GM23338 (cell line): ENCODE results near the gene NSL1. TPM values are rescaled to one million over a fixed set of nuclear protein-coding genes. Genes with fewer than 3 reads are reported as not detected.

Experiments
- ATAC-seq: fragments of 200-7000 bp; cut with Tn5 transposase; 3 replicates; pipeline ENCODE4 v1.9.1; 2020
- DNase-seq: peaks from one replicate; pipeline ENCODE4 v3.0.0-alpha.2; 2015; ENCODE audit warnings: low spot score
- H2AFZ ChIP-seq: fragments of 200-600 bp; sonication (generic); 2 replicates; pipeline ENCODE4 v1.8.0; 2016; ENCODE audit warnings: antibody characterized with exemption, mild to moderate bottlenecking, moderate library complexity
- H3F3A ChIP-seq: fragments of 200-600 bp; sonication (generic); replicated peaks from 2 replicates; pipeline ENCODE4 v1.8.0; 2017; ENCODE audit warnings: antibody characterized with exemption, mixed run types, low read depth
- H3K27ac ChIP-seq: fragments of 200-600 bp; sonication (generic); 2 replicates; pipeline ENCODE4 v1.6.1; 2016; ENCODE audit warnings: low read depth
- H3K27me3 ChIP-seq: fragments of 200-600 bp; sonication (generic); 2 replicates; pipeline ENCODE4 v1.8.0; 2016; ENCODE audit warnings: mild to moderate bottlenecking, mixed run types, moderate library complexity; ENCODE audit not compliant: insufficient read depth
- H3K36me3 ChIP-seq: fragments of 200-600 bp; sonication (generic); 2 replicates; pipeline ENCODE4 v1.8.0; 2016; ENCODE audit warnings: mild to moderate bottlenecking; ENCODE audit not compliant: insufficient read depth
- H3K4me1 ChIP-seq: fragments of 200-600 bp; sonication (generic); 2 replicates; pipeline ENCODE4 v1.8.0; 2016; ENCODE audit warnings: mild to moderate bottlenecking, moderate library complexity; ENCODE audit not compliant: insufficient read depth
- H3K4me2 ChIP-seq: fragments of 200-600 bp; sonication (generic); 2 replicates; pipeline ENCODE4 v1.7.1; 2017; ENCODE audit warnings: mixed run types
- H3K4me3 ChIP-seq: fragments of 200-600 bp; sonication (generic); 2 replicates; pipeline ENCODE4 v1.6.1; 2016; ENCODE audit warnings: mixed run types
- H3K79me2 ChIP-seq: fragments of 200-600 bp; sonication (generic); replicated peaks from 2 replicates; pipeline ENCODE4 v1.8.0; 2017; ENCODE audit warnings: mild to moderate bottlenecking; ENCODE audit not compliant: insufficient read depth
- H3K9me2 ChIP-seq: fragments of 200-600 bp; sonication (generic); 2 replicates; pipeline ENCODE4 v1.8.0; 2017; ENCODE audit not compliant: insufficient read depth
- H4K20me1 ChIP-seq: fragments of 200-600 bp; sonication (generic); replicated peaks from 2 replicates; pipeline ENCODE4 v1.8.0; 2017; ENCODE audit warnings: mild to moderate bottlenecking; ENCODE audit not compliant: insufficient read depth
- H3K27ac Mint-ChIP-seq: 2 replicates; pipeline ENCODE4 v1.8.0; 2020; ENCODE audit warnings: inconsistent platforms, mild to moderate bottlenecking, moderate library complexity, mixed read lengths
- H3K27me3 Mint-ChIP-seq: 3 replicates; pipeline ENCODE4 v1.8.0; 2022; ENCODE audit warnings: low read depth, mild to moderate bottlenecking, moderate library complexity, mixed read lengths, inconsistent platforms; ENCODE audit not compliant: insufficient read depth, poor library complexity
- H3K36me3 Mint-ChIP-seq: 3 replicates; pipeline ENCODE4 v1.8.0; 2021; ENCODE audit warnings: low read depth, mild to moderate bottlenecking, inconsistent platforms, moderate library complexity, mixed read lengths
- H3K4me1 Mint-ChIP-seq: 3 replicates; pipeline ENCODE4 v1.8.0; 2020; ENCODE audit warnings: mild to moderate bottlenecking, inconsistent platforms, mixed read lengths
- H3K4me3 Mint-ChIP-seq: 3 replicates; pipeline ENCODE4 v1.8.0; 2021; ENCODE audit warnings: moderate library complexity, mild to moderate bottlenecking, inconsistent platforms, mixed read lengths
- H3K9me3 Mint-ChIP-seq: 3 replicates; pipeline ENCODE4 v1.8.0; 2020; ENCODE audit warnings: moderate library complexity, mild to moderate bottlenecking, inconsistent platforms, mixed read lengths
- EZH2 ChIP-seq: fragments of 200-600 bp; sonication (generic); IDR thresholded peaks from one replicate; pipeline ENCODE4 v1.8.0; 2017; ENCODE audit warnings: antibody characterized with exemption, mild to moderate bottlenecking, low read depth; ENCODE audit not compliant: unreplicated experiment
- NANOG ChIP-seq: IDR thresholded peaks from 2 replicates; pipeline ENCODE4 v1.6.1; 2016; ENCODE audit warnings: antibody characterized with exemption, borderline replicate concordance
- STAT1 ChIP-seq: IDR thresholded peaks from one replicate; pipeline ENCODE4 v1.6.1; 2016; ENCODE audit warnings: antibody characterized with exemption; ENCODE audit not compliant: unreplicated experiment
- ZNF114 ChIP-seq: fragments of 250-450 bp; sonication (Bioruptor Pico); IDR thresholded peaks from 2 replicates; pipeline ENCODE4 v1.5.0; 2020; ENCODE audit warnings: mild to moderate bottlenecking, moderate library complexity
- ZNF331 ChIP-seq: fragments of 250-450 bp; sonication (Bioruptor Pico); IDR thresholded peaks from 2 replicates; pipeline ENCODE4 v1.5.0; 2020; ENCODE audit warnings: low read depth, mild to moderate bottlenecking, moderate library complexity
- polyA plus RNA-seq: library from polyadenylated mRNA; unstranded; fragments of >200 nt; fragmentation: Nextera tagmentation; extraction: Ambion mirVana; gene quantifications from 2 replicates; pipeline ENCODE4 v1.2.1, GENCODE V29; 2016
- total RNA-seq: library from RNA; depleted of rRNA; stranded (reverse); fragments of >200 nt; shearing (Covaris generic); gene quantifications from 2 replicates; pipeline ENCODE4 v1.2.3, GENCODE V29; 2014
- TF ChIP-seq, protein P1 (sequence below): fragments of 250-450 bp; sonication (Bioruptor Pico); IDR thresholded peaks from 2 replicates; pipeline ENCODE4 v1.5.0; 2020; ENCODE audit warnings: mild to moderate bottlenecking, moderate library complexity
- TF ChIP-seq, protein P2 (sequence below), 2 experiments: fragments of 200-600 bp in 1 of 2; sonication (generic) in 1 of 2; conservative IDR thresholded peaks; 2 replicates each; pipeline versions ENCODE4 v1.5.1 to v1.6.1; 2016 to 2017; ENCODE audit warnings: antibody characterized with exemption in 2 of 2, low read depth in 2 of 2, mild to moderate bottlenecking in 2 of 2, moderate library complexity in 1 of 2
- TF ChIP-seq, protein P3 (sequence below): IDR thresholded peaks from one replicate; pipeline ENCODE4 v1.6.1; 2018; ENCODE audit warnings: antibody characterized with exemption; ENCODE audit not compliant: unreplicated experiment

The NSL1 gene
- total and polyA plus RNA-seq, 2 experiments from 2014 or later: 96.8 to 102 TPM

DNA sequence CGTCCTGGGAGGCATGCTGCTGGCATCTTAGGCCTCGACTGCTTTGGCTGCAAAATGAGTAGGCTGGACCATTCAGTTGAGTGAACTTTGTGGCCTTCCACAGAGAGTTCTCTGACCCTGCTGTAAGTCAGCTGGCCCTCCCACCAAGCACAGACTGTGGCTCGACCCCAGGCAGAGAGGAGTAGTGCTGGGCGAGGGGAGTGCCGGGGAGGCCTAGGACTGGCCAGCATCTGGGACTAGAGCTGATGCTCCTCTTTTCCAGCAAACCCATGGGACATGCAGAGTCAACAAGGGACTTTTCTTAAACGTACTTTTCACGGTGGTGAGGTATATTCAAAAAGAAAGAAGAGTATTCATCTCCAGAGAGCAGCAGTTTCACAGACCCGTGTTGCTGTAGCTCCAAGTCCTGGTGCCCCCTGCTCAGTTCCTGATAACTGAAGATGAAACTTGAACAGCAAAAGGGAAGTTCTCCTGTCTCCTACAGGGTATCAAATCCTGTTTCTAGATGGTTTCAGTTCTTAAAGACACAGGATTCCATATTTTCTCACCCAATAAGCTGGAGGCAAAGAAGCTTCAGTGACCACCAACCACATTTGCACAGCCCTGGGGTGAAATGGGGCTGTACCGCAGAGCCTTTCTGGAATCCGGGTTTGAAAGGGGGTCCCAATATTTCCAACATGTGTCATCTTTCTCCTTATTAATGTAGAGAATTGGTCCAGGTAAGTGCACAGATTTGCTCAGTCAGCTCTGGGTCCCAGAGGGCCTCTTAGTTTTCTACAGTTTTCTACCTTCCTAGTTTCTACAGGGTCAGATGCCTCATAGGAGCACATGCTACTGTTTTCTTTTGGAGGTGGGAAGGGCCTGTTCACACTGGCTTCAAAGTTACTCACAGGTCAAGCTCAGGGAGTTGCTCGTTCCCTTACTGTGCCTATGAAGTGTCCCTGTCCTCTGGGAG, 112.8 kb downstream of the NSL1 start (continued):
- TF ChIP-seq, protein P1, sequence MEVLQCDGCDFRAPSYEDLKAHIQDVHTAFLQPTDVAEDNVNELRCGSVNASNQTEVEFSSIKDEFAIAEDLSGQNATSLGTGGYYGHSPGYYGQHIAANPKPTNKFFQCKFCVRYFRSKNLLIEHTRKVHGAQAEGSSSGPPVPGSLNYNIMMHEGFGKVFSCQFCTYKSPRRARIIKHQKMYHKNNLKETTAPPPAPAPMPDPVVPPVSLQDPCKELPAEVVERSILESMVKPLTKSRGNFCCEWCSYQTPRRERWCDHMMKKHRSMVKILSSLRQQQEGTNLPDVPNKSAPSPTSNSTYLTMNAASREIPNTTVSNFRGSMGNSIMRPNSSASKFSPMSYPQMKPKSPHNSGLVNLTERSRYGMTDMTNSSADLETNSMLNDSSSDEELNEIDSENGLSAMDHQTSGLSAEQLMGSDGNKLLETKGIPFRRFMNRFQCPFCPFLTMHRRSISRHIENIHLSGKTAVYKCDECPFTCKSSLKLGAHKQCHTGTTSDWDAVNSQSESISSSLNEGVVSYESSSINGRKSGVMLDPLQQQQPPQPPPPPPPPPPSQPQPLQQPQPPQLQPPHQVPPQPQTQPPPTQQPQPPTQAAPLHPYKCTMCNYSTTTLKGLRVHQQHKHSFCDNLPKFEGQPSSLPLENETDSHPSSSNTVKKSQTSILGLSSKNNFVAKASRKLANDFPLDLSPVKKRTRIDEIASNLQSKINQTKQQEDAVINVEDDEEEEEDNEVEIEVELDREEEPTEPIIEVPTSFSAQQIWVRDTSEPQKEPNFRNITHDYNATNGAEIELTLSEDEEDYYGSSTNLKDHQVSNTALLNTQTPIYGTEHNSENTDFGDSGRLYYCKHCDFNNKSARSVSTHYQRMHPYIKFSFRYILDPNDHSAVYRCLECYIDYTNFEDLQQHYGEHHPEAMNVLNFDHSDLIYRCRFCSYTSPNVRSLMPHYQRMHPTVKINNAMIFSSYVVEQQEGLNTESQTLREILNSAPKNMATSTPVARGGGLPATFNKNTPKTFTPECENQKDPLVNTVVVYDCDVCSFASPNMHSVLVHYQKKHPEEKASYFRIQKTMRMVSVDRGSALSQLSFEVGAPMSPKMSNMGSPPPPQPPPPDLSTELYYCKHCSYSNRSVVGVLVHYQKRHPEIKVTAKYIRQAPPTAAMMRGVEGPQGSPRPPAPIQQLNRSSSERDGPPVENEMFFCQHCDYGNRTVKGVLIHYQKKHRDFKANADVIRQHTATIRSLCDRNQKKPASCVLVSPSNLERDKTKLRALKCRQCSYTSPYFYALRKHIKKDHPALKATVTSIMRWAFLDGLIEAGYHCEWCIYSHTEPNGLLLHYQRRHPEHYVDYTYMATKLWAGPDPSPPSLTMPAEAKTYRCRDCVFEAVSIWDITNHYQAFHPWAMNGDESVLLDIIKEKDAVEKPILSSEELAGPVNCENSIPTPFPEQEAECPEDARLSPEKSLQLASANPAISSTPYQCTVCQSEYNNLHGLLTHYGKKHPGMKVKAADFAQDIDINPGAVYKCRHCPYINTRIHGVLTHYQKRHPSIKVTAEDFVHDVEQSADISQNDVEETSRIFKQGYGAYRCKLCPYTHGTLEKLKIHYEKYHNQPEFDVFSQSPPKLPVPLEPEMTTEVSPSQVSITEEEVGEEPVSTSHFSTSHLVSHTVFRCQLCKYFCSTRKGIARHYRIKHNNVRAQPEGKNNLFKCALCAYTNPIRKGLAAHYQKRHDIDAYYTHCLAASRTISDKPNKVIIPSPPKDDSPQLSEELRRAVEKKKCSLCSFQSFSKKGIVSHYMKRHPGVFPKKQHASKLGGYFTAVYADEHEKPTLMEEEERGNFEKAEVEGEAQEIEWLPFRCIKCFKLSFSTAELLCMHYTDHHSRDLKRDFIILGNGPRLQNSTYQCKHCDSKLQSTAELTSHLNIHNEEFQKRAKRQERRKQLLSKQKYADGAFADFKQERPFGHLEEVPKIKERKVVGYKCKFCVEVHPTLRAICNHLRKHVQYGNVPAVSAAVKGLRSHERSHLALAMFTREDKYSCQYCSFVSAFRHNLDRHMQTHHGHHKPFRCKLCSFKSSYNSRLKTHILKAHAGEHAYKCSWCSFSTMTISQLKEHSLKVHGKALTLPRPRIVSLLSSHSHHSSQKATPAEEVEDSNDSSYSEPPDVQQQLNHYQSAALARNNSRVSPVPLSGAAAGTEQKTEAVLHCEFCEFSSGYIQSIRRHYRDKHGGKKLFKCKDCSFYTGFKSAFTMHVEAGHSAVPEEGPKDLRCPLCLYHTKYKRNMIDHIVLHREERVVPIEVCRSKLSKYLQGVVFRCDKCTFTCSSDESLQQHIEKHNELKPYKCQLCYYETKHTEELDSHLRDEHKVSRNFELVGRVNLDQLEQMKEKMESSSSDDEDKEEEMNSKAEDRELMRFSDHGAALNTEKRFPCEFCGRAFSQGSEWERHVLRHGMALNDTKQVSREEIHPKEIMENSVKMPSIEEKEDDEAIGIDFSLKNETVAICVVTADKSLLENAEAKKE (CRISPR knock-in tag): no peak

DNA sequence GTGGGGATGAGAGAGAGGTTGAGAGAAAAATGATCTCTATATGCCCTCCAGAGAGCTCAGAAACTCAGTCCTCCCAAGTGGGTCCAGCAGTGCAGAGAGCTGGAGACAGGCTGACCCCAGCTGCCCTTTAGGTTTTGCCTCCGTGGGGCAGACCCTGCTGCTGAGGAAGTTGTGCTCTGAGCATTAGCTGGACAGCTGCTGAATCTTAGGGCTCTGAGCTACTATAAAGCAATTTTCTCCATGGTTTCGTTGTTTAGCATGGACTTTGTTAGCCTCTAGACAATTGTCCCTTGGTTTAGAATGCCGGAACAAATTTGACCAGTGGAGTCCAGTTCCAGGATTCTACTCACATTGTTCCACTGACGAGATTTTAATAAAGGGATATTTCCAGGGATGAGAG, 114.0 kb downstream of the NSL1 start:
- Histone ChIP-seq H3K4me1 (no peaks in the 10 kb centered on the region), H3K27me3 (no peaks in the 10 kb centered on the region), H3K36me3 (no peaks in the 10 kb centered on the region), H3K4me3 (no peak overlapping the region), H3K4me2 (no peak overlapping the region), H3K27ac (no peak overlapping the region), H2AFZ (no peak overlapping the region), H3K9me2 (peaks cover 8% of the 10 kb centered on the region), H3K79me2 (no peaks in the 10 kb centered on the region), H4K20me1 (no peaks in the 10 kb centered on the region), H3F3A (no peaks in the 10 kb centered on the region)
- Mint-ChIP-seq H3K4me3 (no peak overlapping the region), H3K27ac (no peak overlapping the region), H3K36me3 (no peaks in the 10 kb centered on the region; the same call in 2 of the 3 replicates), H3K4me1 (peaks cover 15% of the 10 kb centered on the region), H3K9me3 (no peaks in the 10 kb centered on the region), H3K27me3 (peaks cover 3% of the 10 kb centered on the region)
- TF ChIP-seq STAT1: no peak
- no peak for TF ChIP-seq NANOG
- TF ChIP-seq, protein P2, sequence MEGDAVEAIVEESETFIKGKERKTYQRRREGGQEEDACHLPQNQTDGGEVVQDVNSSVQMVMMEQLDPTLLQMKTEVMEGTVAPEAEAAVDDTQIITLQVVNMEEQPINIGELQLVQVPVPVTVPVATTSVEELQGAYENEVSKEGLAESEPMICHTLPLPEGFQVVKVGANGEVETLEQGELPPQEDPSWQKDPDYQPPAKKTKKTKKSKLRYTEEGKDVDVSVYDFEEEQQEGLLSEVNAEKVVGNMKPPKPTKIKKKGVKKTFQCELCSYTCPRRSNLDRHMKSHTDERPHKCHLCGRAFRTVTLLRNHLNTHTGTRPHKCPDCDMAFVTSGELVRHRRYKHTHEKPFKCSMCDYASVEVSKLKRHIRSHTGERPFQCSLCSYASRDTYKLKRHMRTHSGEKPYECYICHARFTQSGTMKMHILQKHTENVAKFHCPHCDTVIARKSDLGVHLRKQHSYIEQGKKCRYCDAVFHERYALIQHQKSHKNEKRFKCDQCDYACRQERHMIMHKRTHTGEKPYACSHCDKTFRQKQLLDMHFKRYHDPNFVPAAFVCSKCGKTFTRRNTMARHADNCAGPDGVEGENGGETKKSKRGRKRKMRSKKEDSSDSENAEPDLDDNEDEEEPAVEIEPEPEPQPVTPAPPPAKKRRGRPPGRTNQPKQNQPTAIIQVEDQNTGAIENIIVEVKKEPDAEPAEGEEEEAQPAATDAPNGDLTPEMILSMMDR (conservative IDR thresholded peaks at IDR 0.05; ENCODE audit: low read depth in 2 of 2): no peak
- TF ChIP-seq, protein P3, sequence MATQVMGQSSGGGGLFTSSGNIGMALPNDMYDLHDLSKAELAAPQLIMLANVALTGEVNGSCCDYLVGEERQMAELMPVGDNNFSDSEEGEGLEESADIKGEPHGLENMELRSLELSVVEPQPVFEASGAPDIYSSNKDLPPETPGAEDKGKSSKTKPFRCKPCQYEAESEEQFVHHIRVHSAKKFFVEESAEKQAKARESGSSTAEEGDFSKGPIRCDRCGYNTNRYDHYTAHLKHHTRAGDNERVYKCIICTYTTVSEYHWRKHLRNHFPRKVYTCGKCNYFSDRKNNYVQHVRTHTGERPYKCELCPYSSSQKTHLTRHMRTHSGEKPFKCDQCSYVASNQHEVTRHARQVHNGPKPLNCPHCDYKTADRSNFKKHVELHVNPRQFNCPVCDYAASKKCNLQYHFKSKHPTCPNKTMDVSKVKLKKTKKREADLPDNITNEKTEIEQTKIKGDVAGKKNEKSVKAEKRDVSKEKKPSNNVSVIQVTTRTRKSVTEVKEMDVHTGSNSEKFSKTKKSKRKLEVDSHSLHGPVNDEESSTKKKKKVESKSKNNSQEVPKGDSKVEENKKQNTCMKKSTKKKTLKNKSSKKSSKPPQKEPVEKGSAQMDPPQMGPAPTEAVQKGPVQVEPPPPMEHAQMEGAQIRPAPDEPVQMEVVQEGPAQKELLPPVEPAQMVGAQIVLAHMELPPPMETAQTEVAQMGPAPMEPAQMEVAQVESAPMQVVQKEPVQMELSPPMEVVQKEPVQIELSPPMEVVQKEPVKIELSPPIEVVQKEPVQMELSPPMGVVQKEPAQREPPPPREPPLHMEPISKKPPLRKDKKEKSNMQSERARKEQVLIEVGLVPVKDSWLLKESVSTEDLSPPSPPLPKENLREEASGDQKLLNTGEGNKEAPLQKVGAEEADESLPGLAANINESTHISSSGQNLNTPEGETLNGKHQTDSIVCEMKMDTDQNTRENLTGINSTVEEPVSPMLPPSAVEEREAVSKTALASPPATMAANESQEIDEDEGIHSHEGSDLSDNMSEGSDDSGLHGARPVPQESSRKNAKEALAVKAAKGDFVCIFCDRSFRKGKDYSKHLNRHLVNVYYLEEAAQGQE: no peak
- TF ChIP-seq ZNF114: no peak
- no peak for TF ChIP-seq EZH2
- no peak for TF ChIP-seq ZNF331 (CRISPR knock-in tag)
- ATAC-seq (no peak), DNase-seq (no peak)
